Hair follicle dermal papilla cell (primary cell): ENCODE results near the gene STRA6. TPM values are rescaled to one million over a fixed set of nuclear protein-coding genes. Genes with fewer than 3 reads are reported as not detected.

Experiments used
- small RNA-seq: library from RNA; depleted of rRNA; stranded (forward); fragments of <200 nt; gene quantifications from one replicate; pipeline ENCODE3, GENCODE V24; 2012
- total RNA-seq: library from RNA; depleted of rRNA; stranded (reverse); fragments of >200 nt; gene quantifications from 2 replicates; pipeline ENCODE4 v1.2.3, GENCODE V29; 2012

Gene STRA6
- total RNA-seq: 1.1 and 5.2 TPM in 2 replicates

GRCh38 chr15:74202452-74203401 lies at the start of gene STRA6:
Gene STRA6, minus strand, starts transcription at chr15:74202787. Its CDS starts 520 bp downstream, at chr15:74202267.

GRCh38 chr15:74235962-74236361 lies 33.4 kb upstream of the STRA6 start, which contains the start of gene CCDC33:
Gene CCDC33, plus strand, starts transcription at chr15:74236326. Its CDS starts 394 bp downstream, at chr15:74236720.

GRCh38 chr15:74173380-74174218 lies 29.0 kb downstream of the STRA6 start, which contains the start of gene ISLR:
Gene ISLR, plus strand, starts transcription at chr15:74173710. Its CDS starts 1,149 bp downstream, at chr15:74174859.

GRCh38 chr15:74130155-74130848 lies 72.3 kb downstream of the STRA6 start, which contains the start of gene ISLR2:
Gene ISLR2, plus strand, starts transcription at chr15:74130586. Its CDS starts 2,169 bp downstream, at chr15:74132755.

Small RNA genes within 50 kb of the gene (small RNA-seq; reads per million reads assigned to genes)
- not detected for gene RF00017

Other genes starting within 250 kb of the STRA6 start
- gene STOML1, start 210.5 kb downstream of the STRA6 start, total RNA-seq: 22.6 and 32.2 TPM in 2 replicates
- 123 and 146 TPM in 2 replicates for gene PML, start 208.1 kb downstream of the STRA6 start, total RNA-seq
- gene GOLGA6A, start 120.2 kb downstream of the STRA6 start, total RNA-seq: not detected in 2 replicates
- 0.73 TPM in 1 of 2 replicates, not detected in the other for gene ISLR2, start 72.2 kb downstream of the STRA6 start, total RNA-seq
- gene ISLR, start 29.1 kb downstream of the STRA6 start, total RNA-seq: 194 and 325 TPM in 2 replicates
- gene CCDC33, start 33.5 kb upstream of the STRA6 start, total RNA-seq: not detected in 2 replicates
- 0.36 and 0.81 TPM in 2 replicates for gene CYP11A1, start 164.9 kb upstream of the STRA6 start, total RNA-seq
- gene SEMA7A, start 231.2 kb upstream of the STRA6 start, total RNA-seq: 34.2 and 41.2 TPM in 2 replicates